AG09319 (cell line): Measurements from ENCODE around the gene FMN1.

Experiments used
- DNase-seq: peaks from one replicate; pipeline ENCODE4 v3.0.0-alpha.2; 2010; ENCODE audit warnings: low read depth; ENCODE audit errors: extremely low read depth
- CTCF ChIP-seq: IDR thresholded peaks from 2 replicates; pipeline ENCODE4 v1.5.1; 2011; ENCODE audit warnings: low read depth, mild to moderate bottlenecking, inconsistent platforms, low read length, moderate library complexity

Gene FMN1

DNA sequence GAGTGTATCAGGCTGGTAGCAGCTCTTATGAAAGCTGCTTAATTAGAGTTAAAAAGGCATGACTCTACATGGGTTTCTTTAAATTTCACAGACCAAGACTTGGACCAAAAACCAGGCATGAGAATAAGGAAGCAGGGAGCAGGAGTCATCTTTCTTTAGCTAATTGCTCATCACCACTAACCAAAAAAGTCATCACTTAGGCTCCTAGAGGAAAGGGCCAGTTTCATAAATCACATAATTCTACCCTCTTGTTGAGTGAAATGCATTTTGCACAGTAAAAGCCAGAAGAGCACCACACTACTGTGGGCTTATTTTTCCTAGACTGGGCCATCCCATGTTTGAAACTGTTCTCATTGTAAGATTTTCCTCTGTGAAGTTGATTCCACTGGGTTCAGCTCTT is 301.1 kb downstream of the FMN1 start:
- no peak for DNase-seq
- TF ChIP-seq CTCF, result no peak

- TF ChIP-seq CTCF, result no peak
- no peak for DNase-seq
Observed at GRCh38 chr15:32889214-32889613, 305.3 kb downstream of the FMN1 start.

DNA sequence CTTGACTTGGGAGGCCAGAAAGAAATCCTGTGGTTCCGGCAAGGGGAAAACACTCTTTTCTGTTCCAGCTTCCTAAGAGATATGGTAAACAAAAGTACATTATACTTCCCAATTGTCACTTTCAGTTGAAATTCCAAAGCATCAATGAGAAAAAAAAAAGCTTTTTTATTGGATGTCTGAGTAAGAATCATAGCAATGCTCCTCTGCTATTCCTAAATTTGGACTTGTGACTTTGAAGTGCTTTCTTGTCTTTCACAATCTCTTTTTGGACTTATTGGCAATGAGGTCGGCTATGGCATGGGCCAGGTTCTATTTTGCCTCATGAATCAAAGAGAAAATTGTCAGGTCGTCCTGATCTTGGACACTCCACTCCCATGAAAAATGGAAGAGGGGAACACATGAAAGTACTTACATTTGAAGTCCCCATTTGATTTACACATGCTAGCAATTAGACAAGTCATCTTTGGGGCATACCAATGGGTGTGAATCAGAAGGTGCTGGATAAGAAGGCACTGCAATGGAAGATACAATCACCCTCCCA is 306.2 kb downstream of the FMN1 start:
- no peak for TF ChIP-seq CTCF
- DNase-seq, result peak; percentile 53

DNA sequence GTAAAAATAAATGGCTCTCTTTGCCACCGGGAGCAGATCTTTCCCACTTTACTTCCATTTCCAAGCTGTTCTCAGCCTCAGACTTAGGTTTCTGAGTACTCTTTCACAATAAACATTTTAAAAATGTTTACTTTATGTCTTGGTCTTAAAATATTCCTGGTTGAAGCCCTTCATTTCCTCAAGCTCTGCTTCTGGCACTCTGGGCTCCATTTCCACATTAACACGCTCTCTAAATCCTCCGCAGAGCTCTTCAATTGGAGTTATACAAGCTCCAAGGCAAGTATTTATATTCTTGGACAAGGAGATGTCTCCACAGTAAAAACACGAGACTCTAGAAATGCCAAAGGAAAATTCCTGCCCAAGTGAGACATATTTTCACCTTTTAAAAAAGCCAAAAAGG is 307.4 kb downstream of the FMN1 start:
- no peak for TF ChIP-seq CTCF
- no peak for DNase-seq

DNA sequence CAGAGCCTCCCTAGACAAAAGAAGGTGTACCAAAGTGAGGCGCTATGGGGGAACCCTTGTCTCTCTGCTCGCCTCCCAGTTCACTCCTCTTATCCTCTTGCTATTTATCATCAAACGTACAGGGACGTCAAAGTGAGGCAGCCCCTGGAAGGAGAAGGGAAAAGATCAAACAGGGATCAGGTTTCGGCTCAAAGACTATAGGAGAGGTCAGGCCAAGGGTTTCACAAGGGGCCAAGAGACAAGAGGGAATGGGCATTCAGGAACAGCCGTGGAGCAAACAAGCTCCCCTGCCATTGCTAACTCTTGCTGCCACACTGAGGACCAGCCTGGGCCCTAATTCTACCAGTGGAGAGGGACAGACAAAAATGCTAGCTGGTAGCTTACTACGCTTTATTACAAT is 308.1 kb downstream of the FMN1 start:
- no peak for DNase-seq

DNA sequence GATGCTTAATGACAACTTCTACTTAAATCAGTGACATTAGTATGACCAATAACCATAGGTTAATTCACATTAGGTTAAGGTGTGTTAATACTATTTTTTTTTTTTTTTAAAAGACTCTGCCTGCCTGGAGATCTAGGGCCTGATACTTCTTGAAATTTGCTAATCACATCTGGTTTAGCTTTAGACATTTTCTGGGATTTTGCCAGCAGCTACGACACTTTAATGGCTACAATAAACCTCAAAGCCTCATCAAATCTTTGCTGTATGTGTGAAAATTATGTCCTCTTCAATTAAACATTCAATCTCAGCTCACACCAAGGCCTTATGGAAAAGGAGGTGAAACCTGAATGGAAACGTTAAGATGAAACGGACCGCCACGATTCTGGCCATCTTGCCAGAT is 308.8 kb downstream of the FMN1 start:
- DNase-seq, result no peak
- no peak for TF ChIP-seq CTCF

More for the DNA sequence above, 308.1 kb downstream of the FMN1 start:
- no peak for TF ChIP-seq CTCF

GRCh38 chr15:32884146-32884545 is 310.4 kb downstream of the FMN1 start:
- no peak for TF ChIP-seq CTCF

More at GRCh38 chr15:32884146-32884545, 310.4 kb downstream of the FMN1 start:
- DNase-seq, result no peak
